NK-92 (cell line): ENCODE results near the gene TAF10.

Experiments used
- DNase-seq: peaks from one replicate; lab custom pipeline; 2025; ENCODE audit not compliant: unreplicated experiment; lab: John Stamatoyannopoulos, UW

The TAF10 gene

DNA sequence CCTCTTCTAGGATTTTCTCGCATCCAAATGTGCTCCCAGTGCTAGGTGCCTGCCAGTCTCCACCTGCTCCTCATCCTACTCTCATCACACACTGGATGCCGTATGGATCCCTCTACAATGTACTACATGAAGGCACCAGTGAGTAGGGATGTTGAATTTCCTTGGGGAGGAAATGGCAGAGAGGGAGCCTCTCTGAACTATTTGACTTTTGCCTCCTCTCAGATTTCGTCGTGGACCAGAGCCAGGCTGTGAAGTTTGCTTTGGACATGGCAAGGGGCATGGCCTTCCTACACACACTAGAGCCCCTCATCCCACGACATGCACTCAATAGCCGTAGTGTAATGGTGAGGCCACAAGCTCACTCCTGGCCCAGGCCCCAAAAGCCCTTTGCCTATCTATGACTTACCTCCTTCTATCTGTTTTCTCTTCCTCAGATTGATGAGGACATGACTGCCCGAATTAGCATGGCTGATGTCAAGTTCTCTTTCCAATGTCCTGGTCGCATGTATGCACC, 2.5 kb downstream of the TAF10 start:
- DNase-seq = no peak

DNA sequence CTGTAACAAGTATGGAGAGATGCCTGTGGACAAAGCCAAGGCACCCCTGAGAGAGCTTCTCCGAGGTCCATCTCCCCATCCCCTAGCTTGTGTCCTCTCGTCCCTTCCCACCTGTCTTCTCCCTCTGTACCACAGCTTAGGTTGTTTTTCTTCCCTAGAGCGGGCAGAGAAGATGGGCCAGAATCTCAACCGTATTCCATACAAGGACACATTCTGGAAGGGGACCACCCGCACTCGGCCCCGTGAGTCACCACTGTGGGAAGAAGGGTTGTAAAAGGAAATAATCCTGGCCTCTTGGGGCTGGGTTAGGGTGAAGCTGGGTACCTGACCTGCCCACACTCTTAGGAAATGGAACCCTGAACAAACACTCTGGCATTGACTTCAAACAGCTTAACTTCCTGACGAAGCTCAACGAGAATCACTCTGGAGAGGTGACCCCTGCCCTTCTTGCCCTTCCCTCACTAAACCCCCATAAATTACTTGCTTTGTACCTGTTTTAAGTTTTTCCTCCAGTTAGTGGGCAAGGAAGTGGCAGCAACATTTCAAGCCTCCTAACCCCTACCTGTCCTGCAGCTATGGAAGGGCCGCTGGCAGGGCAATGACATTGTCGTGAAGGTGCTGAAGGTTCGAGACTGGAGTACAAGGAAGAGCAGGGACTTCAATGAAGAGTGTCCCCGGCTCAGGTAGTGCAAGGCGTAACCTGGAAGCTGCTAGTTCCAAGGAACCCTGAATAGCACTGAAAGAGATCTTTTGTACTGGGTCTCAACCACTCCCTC, 3.1 kb downstream of the TAF10 start:
- DNase-seq = no peak

DNA sequence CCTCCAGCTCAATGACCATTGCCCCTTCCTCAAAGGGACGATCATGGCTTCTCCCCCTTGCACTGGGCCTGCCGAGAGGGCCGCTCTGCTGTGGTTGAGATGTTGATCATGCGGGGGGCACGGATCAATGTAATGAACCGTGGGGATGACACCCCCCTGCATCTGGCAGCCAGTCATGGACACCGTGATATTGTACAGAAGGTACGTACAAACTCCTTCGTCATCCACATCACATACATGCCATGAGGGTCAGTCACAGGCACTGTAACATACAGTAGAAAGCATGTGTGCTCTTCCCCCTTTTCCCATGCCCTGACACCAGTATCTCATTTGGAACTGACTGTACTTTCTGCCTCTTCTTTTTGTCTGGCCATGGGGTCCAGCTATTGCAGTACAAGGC, 4.0 kb downstream of the TAF10 start:
- DNase-seq = no peak

DNA sequence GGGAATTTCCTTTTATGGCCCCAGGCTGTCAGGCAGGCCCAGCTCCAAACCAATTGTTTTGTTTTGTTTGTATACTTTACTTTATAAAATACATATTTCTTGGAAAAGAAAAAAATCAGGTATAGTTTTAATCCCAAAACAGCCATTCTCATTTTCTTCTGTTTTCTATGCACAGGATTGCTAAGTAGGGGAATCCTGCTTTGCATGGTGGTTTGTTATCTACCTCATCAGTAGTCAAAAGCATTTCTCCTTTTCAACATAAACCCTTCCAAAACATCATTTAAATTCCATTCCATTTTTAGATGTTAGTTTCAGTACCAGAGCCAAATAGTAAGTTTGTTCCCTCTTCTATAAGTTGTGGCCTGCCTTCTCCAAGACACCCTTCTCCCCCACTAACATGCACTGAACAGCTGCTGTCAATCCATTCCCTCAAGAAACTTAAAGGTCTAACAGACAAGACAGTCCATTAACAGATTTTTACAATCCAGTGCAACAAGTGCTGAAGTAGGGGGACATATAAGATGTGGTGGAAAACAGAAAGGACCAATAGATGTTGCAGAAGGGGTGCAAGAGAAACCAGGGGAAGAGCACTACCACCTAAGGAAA, 4.7 kb downstream of the TAF10 start:
- DNase-seq = no peak

DNA sequence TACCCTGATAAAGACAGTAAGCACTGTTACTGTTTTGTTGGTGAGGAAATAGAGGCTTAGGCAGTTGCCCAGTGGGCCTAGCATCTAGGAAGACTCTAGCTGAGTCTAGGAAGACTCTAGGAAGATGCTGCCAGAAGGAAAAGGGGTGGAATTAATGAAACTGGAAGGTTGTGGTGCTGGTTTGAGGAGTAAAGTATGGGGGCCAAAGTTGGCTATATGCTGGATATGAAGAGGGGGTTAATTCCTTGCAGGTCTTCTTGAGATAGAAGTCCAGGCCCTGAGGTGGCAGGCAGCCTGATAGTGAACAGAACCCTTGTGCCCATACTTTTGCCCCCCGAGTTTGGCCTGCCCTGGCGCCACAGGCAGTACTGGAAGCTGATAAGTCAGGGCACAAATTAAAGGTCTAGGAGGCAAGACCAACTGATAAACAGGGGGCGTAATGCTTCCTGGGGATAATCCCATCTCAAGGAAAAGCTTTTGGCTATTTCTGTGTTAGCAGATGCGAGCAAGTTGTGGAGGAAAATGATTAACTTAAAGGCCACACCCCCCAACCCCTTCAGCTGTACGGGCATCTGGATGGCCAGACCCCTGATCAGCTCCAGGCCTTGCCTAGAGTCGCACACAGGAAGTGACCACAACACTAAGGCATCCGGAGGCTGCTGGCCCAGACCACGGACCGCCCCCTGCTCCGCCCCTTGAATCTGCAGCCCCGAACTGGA, 5.4 kb downstream of the TAF10 start:
- no peak for DNase-seq

DNA sequence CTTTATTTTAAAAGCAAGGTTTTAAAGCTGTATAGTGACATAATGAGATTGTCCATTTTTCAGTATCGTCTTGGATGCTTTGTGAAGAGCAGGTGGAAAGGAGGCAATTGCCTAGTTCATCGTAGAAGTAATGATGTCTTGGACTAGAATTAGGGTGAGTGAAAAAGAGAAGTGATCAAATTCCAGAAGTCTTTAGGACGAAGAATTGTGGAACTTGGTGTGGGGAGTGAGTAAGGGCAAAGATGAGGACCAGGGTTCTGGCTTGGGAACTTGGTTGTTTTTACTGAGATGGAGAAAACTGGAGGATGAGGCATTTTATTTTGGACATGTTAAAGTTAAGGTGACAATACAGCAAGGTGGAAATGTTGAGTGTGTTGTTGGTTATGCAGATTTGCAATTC, 7.2 kb downstream of the TAF10 start:
- DNase-seq = no peak

DNA sequence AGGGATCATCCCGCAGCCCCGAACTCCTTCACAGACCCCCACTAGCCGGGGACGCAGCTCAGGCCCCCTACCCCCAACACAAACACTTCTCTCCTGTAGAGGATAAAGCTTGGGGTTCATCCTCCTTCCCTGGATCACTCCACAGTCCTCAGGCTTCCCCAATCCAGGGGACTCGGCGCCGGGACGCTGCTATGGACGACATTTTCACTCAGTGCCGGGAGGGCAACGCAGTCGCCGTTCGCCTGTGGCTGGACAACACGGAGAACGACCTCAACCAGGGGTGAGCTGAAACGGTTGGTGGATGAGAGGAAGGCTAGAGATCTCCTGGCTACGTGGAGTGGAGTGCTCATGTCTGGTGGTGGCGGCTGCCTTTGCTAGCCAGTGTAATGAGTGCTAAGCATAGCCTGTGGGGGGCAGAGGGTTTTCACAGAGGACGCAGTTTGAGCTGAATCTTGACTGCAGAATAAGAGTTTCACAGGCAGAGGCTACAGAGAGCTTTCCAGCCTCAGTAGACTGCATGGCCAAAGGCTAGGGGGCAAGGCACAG, 7.9 kb downstream of the TAF10 start:
- no peak for DNase-seq

DNA sequence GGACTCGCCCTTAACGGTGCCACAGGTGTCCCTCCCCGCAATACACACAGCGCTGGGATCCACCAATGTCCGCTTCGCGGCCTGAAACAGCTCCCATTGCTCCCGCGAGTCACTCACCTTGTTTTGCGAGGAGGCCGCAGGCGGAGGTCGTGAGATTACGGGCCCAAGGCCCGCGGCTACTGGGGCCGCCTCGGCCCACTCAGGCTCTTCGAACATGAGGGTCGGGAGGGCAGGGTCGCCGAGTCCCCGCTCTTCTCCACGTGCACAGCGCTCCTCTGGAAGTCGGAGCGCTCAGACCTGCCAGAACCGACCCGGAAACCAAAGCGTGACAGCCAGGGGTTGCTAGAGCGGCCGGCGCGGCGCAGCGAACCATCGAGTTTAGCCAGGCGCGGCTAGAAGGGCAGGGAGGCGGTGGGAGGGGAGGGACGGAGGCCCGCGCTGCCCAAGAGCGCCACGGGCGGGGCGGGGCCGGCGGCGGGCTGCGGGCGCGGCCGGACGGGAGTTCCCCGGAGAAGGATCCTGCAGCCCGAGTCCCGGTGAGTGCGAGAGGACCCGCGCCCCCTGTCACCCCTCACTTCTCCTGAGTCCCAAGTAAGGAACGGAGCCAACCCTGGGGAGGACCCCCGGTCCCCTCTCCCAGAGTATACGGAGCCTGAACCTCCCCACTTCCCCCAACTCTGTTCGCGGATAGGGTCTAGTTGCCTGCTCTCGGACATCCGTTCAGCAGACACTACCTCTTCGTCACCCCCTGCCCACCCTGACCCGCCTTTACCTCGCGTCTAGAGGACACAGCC, 8.5 kb downstream of the TAF10 start, which contains the start of the genes ILK and RRP8:
ILK (plus strand) TSS at position 488 of the 794 bp plus-strand sequence. CDS start 498 bp downstream, outside the sequence.
RRP8 (minus strand) TSS at position 330 of the 794 bp plus-strand sequence; CDS start at position 216, 114 bp downstream.
- no peak for DNase-seq

DNA sequence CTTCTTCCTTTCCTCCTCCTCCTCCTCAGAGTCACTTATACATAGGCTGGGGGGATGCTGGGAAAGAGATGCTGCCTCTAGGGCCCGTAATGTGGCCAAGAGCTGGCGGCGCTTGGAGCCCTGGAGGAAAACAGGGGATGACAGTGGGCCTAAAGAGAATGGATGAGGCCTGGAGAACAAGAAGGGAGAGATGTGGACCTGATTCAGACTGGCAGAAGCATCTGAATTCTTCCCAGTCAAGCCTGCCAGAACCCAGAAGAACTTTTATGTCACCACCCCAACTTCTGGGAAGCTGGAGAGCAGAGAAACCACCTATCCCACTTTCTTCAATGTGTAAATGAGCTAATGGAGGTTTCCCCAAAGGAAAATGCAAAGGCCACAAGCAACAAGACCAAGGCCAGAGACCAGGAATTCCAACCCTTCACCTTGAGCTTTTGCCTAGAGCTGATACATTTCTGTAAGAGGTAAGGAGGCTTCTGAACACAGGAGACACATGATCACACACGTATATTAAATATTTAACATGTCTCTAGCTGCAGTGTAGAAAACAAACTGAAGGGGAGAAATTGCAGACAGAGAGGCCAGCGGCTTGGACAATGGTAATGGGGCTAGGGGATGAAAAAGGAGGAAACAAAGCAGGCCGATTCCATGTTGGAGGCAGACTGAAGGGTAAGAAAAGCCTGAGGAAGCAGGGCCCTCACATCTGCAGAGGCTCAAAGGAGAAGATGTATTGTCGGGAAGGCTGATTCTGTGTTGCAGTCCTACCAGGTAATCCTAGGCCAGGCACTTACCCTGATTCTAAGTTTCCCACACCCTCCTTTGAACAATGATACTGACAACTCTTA, 9.7 kb downstream of the TAF10 start:
- DNase-seq = no peak

DNA sequence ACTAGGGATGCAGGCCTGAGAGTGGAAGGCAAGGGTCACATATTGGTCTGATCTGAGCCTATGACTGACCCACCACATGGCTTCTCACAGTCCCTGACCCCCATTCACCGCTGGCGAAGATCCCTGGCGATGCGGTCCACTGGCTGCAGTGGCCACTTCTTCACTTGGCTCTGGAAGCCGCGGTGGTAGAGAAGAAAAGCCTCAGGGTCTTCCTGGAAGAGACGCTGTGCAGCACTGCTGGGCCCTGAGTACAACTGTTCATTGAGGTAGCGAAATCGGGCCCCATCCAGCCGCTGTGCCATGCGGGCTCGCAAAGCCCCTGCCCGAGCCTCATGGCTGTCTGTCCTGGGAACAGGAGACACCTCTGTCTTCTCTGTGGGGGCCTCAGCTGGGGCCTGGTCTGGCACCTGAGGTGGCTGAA, 11.0 kb downstream of the TAF10 start:
- no peak for DNase-seq

DNA sequence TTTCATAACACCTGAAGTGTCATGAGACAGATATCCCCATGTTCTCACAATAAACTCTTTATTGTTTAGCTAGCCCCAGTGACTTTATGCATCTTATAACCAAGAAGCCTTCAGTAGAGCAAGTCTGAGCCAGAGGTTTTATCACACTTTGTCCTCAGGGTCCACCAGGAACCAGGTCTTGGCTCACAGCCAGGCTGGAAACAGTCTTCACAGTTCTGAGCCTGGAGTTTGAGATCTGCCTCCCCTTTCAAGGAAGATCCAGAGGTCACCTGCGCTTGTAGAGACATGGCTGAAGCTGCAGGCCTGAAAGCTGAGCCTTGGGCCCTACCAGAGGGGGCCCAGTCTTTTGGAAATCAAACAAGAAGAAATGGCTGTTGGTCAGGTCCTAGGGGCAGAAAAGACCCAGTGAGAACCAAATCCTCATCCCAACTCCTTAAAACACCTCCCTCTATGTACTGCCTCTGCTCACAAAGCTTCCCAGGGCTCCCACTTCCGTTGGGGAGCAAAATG, 12.1 kb downstream of the TAF10 start:
- no peak for DNase-seq

DNA sequence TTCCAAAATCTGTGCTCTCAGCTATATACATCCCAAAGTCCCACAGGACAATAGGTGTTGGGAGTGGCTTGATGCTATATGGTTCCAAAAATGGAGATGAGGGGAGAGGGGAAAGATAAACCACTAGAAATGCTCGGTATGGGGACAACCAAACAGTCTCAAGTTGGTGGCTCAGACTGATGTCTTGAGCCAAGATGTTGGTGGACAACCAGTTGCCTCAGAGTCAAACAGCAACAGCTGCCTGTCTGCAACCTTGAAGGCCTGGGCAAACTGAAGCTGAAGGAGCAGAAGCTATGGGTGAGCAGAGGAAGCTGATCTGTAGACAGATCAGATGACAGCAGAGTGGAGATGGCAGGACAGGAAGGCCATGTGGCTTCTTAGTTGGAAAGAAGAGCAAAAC, 12.6 kb downstream of the TAF10 start:
- no peak for DNase-seq

DNA sequence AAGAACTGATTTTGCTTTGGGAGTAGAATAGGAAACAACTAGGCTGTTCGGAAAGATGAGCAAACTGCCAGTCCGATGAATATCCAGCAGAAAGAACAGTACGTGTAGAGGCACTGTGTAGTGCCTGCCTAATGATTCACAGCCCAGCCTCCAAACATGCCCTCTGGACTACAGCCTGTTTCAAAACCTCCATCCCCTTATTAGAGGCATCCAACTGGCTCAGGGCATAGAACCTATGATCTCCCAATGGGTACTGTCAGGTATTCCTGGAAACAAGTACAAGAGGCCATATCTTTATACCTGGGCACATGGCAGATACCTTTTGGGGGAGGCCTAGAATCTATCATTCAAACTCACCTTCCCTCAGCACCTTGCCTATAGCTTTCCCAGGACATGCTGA, 13.5 kb downstream of the TAF10 start:
- DNase-seq = no peak

DNA sequence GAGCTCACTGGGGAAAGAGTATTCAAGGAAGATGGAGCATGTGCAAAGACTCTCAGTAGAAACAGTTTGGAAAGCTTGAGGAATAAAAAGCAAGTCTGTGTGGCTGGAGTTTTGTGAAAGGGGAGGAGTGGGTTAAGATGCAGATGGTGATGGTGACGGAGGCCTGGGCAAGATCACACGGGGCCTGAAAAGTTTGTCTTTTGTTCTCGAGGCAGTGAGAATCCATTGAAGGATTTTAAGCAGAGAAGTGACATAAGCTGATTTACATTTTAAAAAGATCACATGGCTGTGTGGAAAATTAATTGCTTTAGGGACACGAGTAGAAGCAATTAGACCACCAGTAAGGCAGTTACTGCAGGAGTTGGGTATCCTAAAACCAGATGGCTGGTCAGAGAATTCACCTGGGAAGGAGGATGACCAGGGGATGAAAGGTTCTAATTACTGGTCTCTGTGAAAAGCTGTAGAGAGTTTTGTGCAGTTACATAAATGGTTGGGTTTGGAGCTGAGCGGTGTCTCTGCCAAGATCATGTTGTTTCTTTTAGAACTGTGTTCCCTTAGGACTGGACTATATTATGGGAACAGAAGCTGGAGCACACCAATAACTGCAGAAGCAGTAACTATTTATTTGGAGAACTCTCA, 15.7 kb downstream of the TAF10 start:
- no peak for DNase-seq

DNA sequence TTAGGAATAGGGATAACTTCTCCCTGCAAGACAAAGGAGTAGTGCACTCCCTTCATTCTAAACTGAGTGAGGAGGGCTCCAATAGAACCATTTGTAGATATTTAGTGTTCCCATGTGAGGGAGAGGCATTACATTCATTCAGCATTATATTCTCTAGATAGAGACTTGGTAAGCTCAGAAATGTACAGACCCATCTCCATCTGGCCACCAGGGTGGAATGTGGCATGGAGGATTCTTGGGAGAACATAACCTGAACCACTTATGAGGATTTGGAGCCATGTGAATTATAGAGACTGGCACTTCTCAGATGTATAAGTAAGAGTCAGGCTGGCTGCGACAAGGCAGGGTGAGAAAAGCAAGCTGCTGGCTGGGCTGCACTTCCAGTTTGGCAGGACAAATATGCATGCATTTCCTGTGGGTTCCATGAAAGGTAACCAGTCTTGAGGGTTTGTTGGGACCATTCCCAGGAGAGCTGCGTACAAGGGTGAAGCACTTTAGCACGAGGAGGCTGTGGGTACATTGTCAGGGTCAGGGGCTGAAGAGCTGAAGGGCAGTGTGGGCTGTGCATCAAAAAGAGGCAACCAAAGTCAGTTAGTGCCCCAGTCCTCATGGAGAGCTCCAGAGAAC, 17.8 kb downstream of the TAF10 start:
- DNase-seq = no peak

DNA sequence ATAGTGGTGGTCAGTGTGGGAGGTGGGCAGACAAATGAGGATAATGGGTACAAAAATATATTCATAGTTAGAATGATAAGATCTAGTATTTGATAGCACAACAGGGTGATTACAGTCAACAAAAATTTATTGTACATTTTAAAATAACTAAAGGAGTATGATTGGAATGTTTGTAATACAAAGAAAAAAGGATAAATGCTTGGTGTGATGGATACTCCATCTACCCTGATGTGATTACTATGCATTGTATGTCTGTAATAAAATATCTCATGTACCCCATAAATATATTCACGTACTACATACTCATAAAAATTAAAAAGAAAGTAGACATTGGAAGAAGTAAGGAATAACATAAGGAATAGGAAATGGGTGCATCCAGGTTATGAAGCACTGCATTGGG, 24.0 kb downstream of the TAF10 start:
- DNase-seq = no peak

DNA sequence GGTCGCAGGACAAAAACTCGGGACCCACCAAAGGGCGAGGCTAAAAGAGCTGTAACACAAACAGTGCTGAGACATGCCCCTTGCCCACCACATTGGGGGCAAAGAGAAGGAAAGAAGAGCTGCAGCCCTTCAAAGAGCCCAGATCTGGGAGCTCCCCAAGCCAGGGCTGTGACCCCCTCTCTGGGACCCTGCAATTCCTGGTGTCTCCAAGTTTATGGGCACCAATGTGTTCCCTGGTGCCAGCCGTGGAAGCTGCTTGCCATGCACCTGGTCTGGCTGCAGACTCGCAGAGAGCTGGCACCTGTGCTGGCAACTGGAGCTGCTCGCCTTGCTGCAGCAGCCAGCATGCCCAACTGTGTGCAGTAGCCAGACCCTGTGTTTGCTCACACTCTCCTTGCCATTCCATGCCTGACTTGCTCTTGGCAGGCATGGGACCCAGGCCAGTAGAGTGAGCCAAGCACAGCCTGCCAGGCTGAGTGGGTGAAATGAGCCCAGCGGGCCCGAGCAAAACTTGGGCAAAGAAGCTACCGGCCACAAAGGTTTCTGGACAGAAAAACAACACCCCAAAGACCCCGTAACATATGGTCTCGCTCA, 24.6 kb downstream of the TAF10 start:
- no peak for DNase-seq
